ENCODE results near the gene NXF2. TPM values are rescaled to one million over a fixed set of nuclear protein-coding genes. Genes with fewer than 3 reads are reported as not detected.
"Not testable (repeated sequence)": the region's sequence is repeated elsewhere in the genome, so short reads cannot be mapped to it uniquely, and the experiment has no call there.

NXF2 gene, protein sequence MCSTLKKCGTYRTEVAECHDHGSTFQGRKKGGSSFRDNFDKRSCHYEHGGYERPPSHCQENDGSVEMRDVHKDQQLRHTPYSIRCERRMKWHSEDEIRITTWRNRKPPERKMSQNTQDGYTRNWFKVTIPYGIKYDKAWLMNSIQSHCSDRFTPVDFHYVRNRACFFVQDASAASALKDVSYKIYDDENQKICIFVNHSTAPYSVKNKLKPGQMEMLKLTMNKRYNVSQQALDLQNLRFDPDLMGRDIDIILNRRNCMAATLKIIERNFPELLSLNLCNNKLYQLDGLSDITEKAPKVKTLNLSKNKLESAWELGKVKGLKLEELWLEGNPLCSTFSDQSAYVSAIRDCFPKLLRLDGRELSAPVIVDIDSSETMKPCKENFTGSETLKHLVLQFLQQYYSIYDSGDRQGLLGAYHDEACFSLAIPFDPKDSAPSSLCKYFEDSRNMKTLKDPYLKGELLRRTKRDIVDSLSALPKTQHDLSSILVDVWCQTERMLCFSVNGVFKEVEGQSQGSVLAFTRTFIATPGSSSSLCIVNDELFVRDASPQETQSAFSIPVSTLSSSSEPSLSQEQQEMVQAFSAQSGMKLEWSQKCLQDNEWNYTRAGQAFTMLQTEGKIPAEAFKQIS
- total RNA-seq (not detected), polyA plus RNA-seq (not detected)
- long read RNA-seq, donor 1: 0 reads
- long read RNA-seq, donor 2: 0 reads

DNA sequence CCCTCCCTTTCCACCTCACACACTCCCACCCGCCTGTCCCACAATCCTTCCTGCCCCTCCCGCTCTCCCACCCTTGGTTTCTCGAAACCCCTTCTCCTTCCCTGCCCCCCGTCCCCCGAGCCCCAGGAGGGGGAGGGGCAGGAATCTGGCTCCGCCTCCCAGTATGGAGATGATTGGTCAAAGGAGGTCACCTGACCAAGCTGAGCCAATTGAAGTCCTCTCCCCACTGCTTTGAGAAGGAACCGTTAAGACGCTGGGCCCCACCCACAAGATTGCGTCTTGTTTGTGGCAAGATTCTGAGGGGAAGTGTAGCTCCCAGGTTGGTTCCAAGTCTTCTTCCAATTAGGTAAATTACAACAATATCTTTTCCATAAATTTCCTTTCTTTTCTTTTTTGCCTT lies at the start of gene NXF2:
NXF2 (plus strand) TSS at position 275 of the 400 bp plus-strand sequence. CDS start 59,912 bp downstream, outside the sequence.
- DNase-seq; intact Hi-C loops (cut with DNase I); H3K27ac ChIP-seq; H3K4me1 ChIP-seq; ATAC-seq; H3K4me3 ChIP-seq; H3K9me3 ChIP-seq; H3K27me3 ChIP-seq (ENCODE audit: insufficient read depth in 3 of 3, low read length in 2 of 3); H3K36me3 ChIP-seq (ENCODE audit: insufficient read depth in 1 of 2, low read depth in 1 of 2): not testable (repeated sequence)
- WGBS, 3 donors: no CpG with 5 or more reads among the region's 9 CpGs

DNA sequence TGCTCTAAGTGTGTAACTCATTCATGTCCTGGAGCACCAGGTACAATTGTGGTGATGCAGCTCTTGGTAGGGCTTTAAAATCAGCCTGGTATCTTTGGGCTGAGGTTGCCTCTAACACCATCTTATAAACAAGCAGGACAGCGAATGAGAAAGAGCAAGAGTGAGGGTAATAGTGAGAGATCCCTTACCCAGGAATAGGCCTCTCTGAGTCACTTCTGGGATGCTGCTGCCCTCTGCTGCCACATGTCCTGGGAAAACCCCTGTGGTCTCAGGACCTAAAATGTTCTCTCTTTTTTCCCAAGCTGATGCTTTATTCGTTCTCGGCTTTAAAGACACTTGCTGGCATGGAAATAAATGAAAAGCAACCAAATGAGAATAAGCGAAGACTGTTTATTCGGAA lies 39.0 kb upstream of the NXF2 start:
- intact Hi-C loops (cut with DNase I); H3K27ac ChIP-seq; H3K36me3 ChIP-seq (ENCODE audit: insufficient read depth in 1 of 2, low read depth in 1 of 2); H3K9me3 ChIP-seq; H3K27me3 ChIP-seq (ENCODE audit: insufficient read depth in 3 of 3, low read length in 2 of 3); H3K4me3 ChIP-seq; DNase-seq; ATAC-seq; H3K4me1 ChIP-seq: not testable (repeated sequence)
- no CpG with 5 or more reads among the region's 5 CpGs for WGBS, 3 donors

DNA sequence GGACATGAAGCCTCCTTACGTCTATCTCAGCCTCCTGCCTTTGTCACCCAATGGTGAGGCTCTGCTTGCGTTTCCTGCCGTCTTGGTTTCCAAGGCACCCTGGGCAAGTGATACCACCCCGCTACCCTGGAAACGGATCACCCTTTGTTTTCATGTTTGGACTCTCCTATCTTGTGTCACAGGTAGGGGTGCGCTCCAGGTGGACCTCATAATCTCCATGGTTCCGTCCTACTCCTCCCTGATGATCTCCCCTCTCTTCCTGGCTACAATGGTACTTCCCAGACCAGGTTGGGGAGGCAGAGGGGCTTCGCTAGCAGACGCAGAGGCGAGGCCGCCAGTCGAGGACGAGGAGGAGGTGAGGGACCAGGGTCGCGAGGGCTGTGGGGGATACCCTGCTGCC lies 32.0 kb upstream of the NXF2 start, which contains the start of gene TCP11X1:
TCP11X1 (plus strand) TSS at position 316 of the 400 bp plus-strand sequence.
- intact Hi-C loops (cut with DNase I); ATAC-seq; H3K27me3 ChIP-seq (ENCODE audit: insufficient read depth in 3 of 3, low read length in 2 of 3); DNase-seq; H3K27ac ChIP-seq; H3K4me3 ChIP-seq; H3K4me1 ChIP-seq; H3K36me3 ChIP-seq (ENCODE audit: insufficient read depth in 1 of 2, low read depth in 1 of 2); H3K9me3 ChIP-seq: not testable (repeated sequence)
- WGBS, 3 donors: no CpG with 5 or more reads among the region's 15 CpGs

DNA sequence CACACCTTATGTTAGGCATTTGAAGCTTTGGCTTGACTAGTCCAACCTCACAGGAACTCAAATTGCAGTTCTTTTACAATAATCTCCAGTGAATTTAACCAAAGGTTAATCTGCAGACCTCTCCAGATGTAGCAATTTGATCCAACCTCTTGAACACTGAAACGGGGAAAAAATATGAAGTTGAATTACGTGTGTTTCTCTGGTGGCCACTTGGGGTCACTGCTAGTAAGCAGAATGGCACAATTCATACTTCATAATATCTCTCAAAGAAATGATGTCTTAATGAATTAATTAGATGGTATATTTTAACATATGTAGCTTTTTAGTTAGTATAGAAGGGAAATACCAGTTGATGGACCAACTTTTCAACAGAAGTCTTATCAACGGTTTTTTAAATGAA lies 30.5 kb upstream of the NXF2 start:
- DNase-seq; H3K9me3 ChIP-seq; H3K4me1 ChIP-seq; intact Hi-C loops (cut with DNase I); ATAC-seq; H3K4me3 ChIP-seq; H3K27ac ChIP-seq; H3K36me3 ChIP-seq (ENCODE audit: insufficient read depth in 1 of 2, low read depth in 1 of 2); H3K27me3 ChIP-seq (ENCODE audit: insufficient read depth in 3 of 3, low read length in 2 of 3): not testable (repeated sequence)
- WGBS, 3 donors: no CpG with 5 or more reads among the region's 3 CpGs

DNA sequence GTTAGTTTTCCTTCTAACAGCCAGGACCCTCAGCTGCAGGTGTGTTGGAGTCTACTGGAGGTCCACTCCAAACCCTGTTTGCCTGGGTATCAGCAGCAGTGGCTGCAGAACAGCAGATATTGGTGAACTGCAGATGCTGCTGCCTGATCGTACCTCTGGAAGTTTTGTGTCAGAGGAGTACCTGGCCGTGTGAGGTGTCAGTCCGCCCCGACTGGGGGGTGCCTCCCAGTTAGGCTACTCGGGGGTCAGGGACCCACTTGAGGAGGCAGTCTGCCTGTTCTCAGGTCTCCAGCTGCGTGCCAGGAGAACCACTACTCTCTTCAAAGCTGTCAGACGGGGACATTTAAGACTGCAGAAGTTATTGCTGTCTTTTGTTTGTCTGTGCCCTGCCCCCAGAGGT lies 11.3 kb upstream of the NXF2 start:
- H3K4me3 ChIP-seq; ATAC-seq; intact Hi-C loops (cut with DNase I); H3K27ac ChIP-seq; H3K4me1 ChIP-seq; H3K36me3 ChIP-seq (ENCODE audit: insufficient read depth in 1 of 2, low read depth in 1 of 2); H3K9me3 ChIP-seq; H3K27me3 ChIP-seq (ENCODE audit: insufficient read depth in 3 of 3, low read length in 2 of 3): not testable (repeated sequence)
- 84 to 86% methylated on average over 5 of the region's 7 CpGs; no CpG with 5 or more reads in 1 of the 3 donors for WGBS, 3 donors
- peak in 1 of 2 donors; percentile 6 for DNase-seq

DNA sequence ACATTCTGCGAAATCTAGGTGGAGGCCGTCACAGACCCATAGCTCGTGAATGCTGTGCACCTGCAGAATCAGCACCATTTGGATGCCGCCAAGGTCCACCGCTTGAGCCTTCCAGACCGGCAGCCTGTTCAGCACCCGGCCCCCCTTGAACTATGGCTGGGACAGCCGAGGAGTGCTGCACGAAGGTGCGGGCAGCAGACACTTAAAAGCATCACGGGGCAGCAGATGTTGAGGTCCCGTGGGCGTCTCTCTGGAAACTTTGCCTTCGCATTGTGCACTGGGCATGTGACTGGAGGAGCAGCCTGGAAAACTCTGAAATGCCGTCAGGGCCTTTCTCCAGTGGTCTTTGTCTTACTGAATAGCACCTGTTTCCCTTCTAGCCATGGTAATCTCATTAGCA lies 6.7 kb upstream of the NXF2 start:
- intact Hi-C loops (cut with DNase I); H3K4me3 ChIP-seq; H3K9me3 ChIP-seq; H3K27me3 ChIP-seq (ENCODE audit: insufficient read depth in 3 of 3, low read length in 2 of 3); H3K27ac ChIP-seq; H3K4me1 ChIP-seq; ATAC-seq; H3K36me3 ChIP-seq (ENCODE audit: insufficient read depth in 1 of 2, low read depth in 1 of 2): not testable (repeated sequence)
- peak in 1 of 2 donors; percentile 2 for DNase-seq
- 81 to 88% (median 82%) methylated on average over 7 to 9 of the region's 15 CpGs for WGBS, 3 donors

DNA sequence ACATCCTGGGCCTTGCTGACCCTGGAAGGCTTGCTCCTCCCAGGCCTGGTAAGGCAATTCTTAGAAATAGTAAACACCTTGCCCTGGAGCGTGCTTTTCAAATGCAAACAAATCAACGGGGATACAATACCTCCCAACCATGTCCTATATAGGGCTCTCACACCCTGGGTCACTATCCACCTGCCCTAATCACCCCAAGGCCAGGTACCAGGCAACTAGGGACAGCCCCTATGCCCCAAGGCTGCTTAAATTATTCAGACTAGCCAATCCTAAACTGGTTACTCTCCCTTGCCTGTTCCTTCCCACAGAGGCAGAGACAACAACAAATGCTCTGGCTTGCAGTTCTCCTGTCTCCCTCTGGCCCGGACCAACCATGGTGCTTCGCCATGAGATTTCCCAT lies 25.3 kb downstream of the NXF2 start:
- DNase-seq; H3K27me3 ChIP-seq (ENCODE audit: insufficient read depth in 3 of 3, low read length in 2 of 3); H3K4me3 ChIP-seq; H3K27ac ChIP-seq; H3K36me3 ChIP-seq (ENCODE audit: insufficient read depth in 1 of 2, low read depth in 1 of 2); ATAC-seq; intact Hi-C loops (cut with DNase I); H3K9me3 ChIP-seq; H3K4me1 ChIP-seq: not testable (repeated sequence)
- WGBS, 3 donors: no CpG with 5 or more reads among the region's 4 CpGs

DNA sequence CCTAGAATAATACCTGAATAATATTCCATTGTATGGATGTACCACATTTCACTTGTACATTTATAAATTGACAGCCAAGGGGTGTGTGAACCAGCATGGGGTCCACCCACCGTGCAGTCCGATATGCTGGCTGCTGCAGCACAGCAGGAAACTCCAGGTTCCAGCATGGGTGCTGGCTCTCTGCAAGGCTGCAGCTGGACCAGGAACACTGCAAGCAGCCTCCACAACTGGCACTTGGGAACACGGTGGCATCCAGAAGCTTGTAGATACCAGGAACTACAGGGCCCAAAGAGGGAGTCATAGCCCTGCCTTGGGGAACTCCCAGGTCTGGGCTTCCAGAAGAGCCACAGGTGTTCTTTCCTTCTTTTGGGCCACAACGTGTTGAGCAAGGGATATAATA lies 91.2 kb downstream of the NXF2 start:
- no peak for ATAC-seq
- TF ChIP-seq, protein P1, sequence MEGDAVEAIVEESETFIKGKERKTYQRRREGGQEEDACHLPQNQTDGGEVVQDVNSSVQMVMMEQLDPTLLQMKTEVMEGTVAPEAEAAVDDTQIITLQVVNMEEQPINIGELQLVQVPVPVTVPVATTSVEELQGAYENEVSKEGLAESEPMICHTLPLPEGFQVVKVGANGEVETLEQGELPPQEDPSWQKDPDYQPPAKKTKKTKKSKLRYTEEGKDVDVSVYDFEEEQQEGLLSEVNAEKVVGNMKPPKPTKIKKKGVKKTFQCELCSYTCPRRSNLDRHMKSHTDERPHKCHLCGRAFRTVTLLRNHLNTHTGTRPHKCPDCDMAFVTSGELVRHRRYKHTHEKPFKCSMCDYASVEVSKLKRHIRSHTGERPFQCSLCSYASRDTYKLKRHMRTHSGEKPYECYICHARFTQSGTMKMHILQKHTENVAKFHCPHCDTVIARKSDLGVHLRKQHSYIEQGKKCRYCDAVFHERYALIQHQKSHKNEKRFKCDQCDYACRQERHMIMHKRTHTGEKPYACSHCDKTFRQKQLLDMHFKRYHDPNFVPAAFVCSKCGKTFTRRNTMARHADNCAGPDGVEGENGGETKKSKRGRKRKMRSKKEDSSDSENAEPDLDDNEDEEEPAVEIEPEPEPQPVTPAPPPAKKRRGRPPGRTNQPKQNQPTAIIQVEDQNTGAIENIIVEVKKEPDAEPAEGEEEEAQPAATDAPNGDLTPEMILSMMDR (IDR thresholded peaks at IDR 0.05): no peak
- no peak overlapping the region for H3K27ac ChIP-seq
- H3K4me3 ChIP-seq: no peak overlapping the region
- H3K36me3 ChIP-seq (ENCODE audit: insufficient read depth in 1 of 2, low read depth in 1 of 2): no peaks in the 10 kb centered on the region
- peaks cover 0 to 20% (median 0%) of the 10 kb centered on the region in 3 donors for H3K27me3 ChIP-seq (ENCODE audit: insufficient read depth in 3 of 3, low read length in 2 of 3)
- intact Hi-C loops (cut with DNase I): no loop called here
- 61 to 72% (median 64%) methylated on average over 4 of the region's 4 CpGs for WGBS, 3 donors
- no peak for DNase-seq
- H3K9me3 ChIP-seq: no peaks in the 10 kb centered on the region
- no peaks in the 10 kb centered on the region for H3K4me1 ChIP-seq

All from psoas muscle (tissue), 8 donors.